CD8-positive, alpha-beta memory T cell (primary cell): ENCODE measurements around the gene CYP2C18. TPM values are rescaled to one million over a fixed set of nuclear protein-coding genes. Genes with fewer than 3 reads are reported as not detected.
"Not testable (repeated sequence)": the region's sequence is repeated elsewhere in the genome, so short reads cannot be mapped to it uniquely, and the experiment has no call there.

Experiments used
- CTCF ChIA-PET: fragments of 350-600 bp; sonication (Branson Sonifier 250); formaldehyde crosslinking; loops from one replicate; lab custom pipeline; 2021; ENCODE audit warnings: antibody characterized with exemption; lab: Charles Lee
- POLR2A ChIA-PET: fragments of 350-600 bp; sonication (Branson Sonifier 250); formaldehyde crosslinking; loops from one replicate; lab custom pipeline; 2021; ENCODE audit warnings: antibody characterized with exemption; lab: Charles Lee
- DNase-seq, 5 donors: peaks; one replicate each; pipeline versions ENCODE4 v3.0.0 to v3.0.0-alpha.2; 2020 to 2022; ENCODE audit warnings: mixed read lengths in 1 of 5
- H3K27ac ChIP-seq: one replicate; pipeline ENCODE4 v1.7.0; 2013; ENCODE audit warnings: low read depth, mild to moderate bottlenecking, low read length, moderate library complexity
- H3K27me3 ChIP-seq: 2 replicates; pipeline ENCODE4 v1.7.0; 2013; ENCODE audit warnings: low read length, mild to moderate bottlenecking; ENCODE audit not compliant: insufficient read depth, poor library complexity, severe bottlenecking
- H3K36me3 ChIP-seq: 2 replicates; pipeline ENCODE4 v1.7.0; 2013; ENCODE audit warnings: mild to moderate bottlenecking, low read length, moderate library complexity; ENCODE audit not compliant: insufficient read depth
- H3K4me1 ChIP-seq: 2 replicates; pipeline ENCODE4 v1.7.0; 2013; ENCODE audit warnings: mild to moderate bottlenecking, low read length, moderate library complexity; ENCODE audit not compliant: insufficient read depth
- H3K4me3 ChIP-seq: 2 replicates; pipeline ENCODE4 v1.7.0; 2013; ENCODE audit warnings: mild to moderate bottlenecking, low read length
- H3K9me3 ChIP-seq: 2 replicates; pipeline ENCODE4 v1.7.0; 2013; ENCODE audit warnings: mild to moderate bottlenecking, low read length
- H3K27ac Mint-ChIP-seq, 8 donors: one replicate each; pipeline ENCODE4 v1.8.0; 2020 to 2021; ENCODE audit warnings: mixed read lengths in 8 of 8, mild to moderate bottlenecking in 6 of 8, inconsistent platforms in 3 of 8, moderate library complexity in 3 of 8
- H3K27me3 Mint-ChIP-seq, 2 donors: one replicate each; pipeline ENCODE4 v1.8.0; 2020 to 2021; ENCODE audit warnings: mixed read lengths in 2 of 2, mild to moderate bottlenecking in 1 of 2, moderate library complexity in 1 of 2
- H3K36me3 Mint-ChIP-seq, 3 donors: one replicate each; pipeline ENCODE4 v1.8.0; 2020 to 2021; ENCODE audit warnings: mixed read lengths in 3 of 3, inconsistent platforms in 1 of 3, mild to moderate bottlenecking in 1 of 3
- H3K4me1 Mint-ChIP-seq, 3 donors: one replicate each; pipeline ENCODE4 v1.8.0; 2020 to 2021; ENCODE audit warnings: mixed read lengths in 3 of 3, inconsistent platforms in 1 of 3, mild to moderate bottlenecking in 1 of 3
- H3K4me3 Mint-ChIP-seq, 7 donors: one replicate each; pipeline ENCODE4 v1.8.0; 2020 to 2021; ENCODE audit warnings: mixed read lengths in 7 of 7, mild to moderate bottlenecking in 6 of 7, moderate library complexity in 4 of 7, inconsistent platforms in 2 of 7
- H3K9me3 Mint-ChIP-seq, 5 donors: one replicate each; pipeline ENCODE4 v1.8.0; 2020 to 2022; ENCODE audit warnings: mixed read lengths in 5 of 5, mild to moderate bottlenecking in 3 of 5, moderate library complexity in 2 of 5, inconsistent platforms in 1 of 5
- polyA plus RNA-seq: library from polyadenylated mRNA; unstranded; fragments of 300-500 nt; fragmentation: Illumina TruSeq; gene quantifications from one replicate; pipeline ENCODE4 v1.2.3, GENCODE V29; 2021
- total RNA-seq, 2 experiments: library from RNA; stranded (reverse); gene quantifications; one replicate each; pipeline ENCODE4 v1.2.3, GENCODE V29; 2021

The CYP2C18 gene
- total and polyA plus RNA-seq, 3 experiments from 2014 or later = 0.09 to 0.13 TPM; not detected in 1

GRCh38 chr10:94757916-94758315 lies 74.4 kb downstream of the CYP2C18 start:
- H3K9me3 Mint-ChIP-seq = peaks cover 1 to 8% (median 4%) of the 10 kb centered on the region in 5 donors
- no peak for DNase-seq
- no peaks in the 10 kb centered on the region for H3K36me3 ChIP-seq
- no peaks in the 10 kb centered on the region for H3K27me3 ChIP-seq
- no peak overlapping the region for H3K27ac ChIP-seq
- H3K4me3 ChIP-seq = no peak overlapping the region
- no peak overlapping the region for H3K4me3 Mint-ChIP-seq
- H3K36me3 Mint-ChIP-seq = no peaks in the 10 kb centered on the region
- ChIA-PET POLR2A (no interaction called here), CTCF (no interaction called here)
- H3K4me1 ChIP-seq = no peaks in the 10 kb centered on the region
- no peak overlapping the region for H3K27ac Mint-ChIP-seq
- no peaks in the 10 kb centered on the region for H3K4me1 Mint-ChIP-seq
- no peaks in the 10 kb centered on the region for H3K27me3 Mint-ChIP-seq
- H3K9me3 ChIP-seq = no peaks in the 10 kb centered on the region

GRCh38 chr10:94760586-94761178 lies 77.2 kb downstream of the CYP2C18 start:
- Mint-ChIP-seq H3K27ac (no peak overlapping the region), H3K36me3 (no peaks in the 10 kb centered on the region), H3K4me3 (no peak overlapping the region), H3K27me3 (no peaks in the 10 kb centered on the region), H3K9me3 (peaks cover 0 to 6% (median 2%) of the 10 kb centered on the region in 5 donors), H3K4me1 (no peaks in the 10 kb centered on the region)
- Histone ChIP-seq H3K9me3 (no peaks in the 10 kb centered on the region), H3K4me1 (no peaks in the 10 kb centered on the region), H3K27ac (no peak overlapping the region), H3K36me3 (no peaks in the 10 kb centered on the region), H3K27me3 (no peaks in the 10 kb centered on the region), H3K4me3 (no peak overlapping the region)
- ChIA-PET CTCF (no interaction called here), POLR2A (no interaction called here)
- DNase-seq = no peak

- ChIA-PET CTCF (no interaction called here), POLR2A (no interaction called here)
- no peak within 1 kb of the TSS for H3K4me3 ChIP-seq
- Mint-ChIP-seq H3K36me3 (no peaks in the 10 kb centered on the region), H3K4me1 (no peaks in the 10 kb centered on the region), H3K9me3 (peaks cover 0 to 6% (median 2%) of the 10 kb centered on the region in 5 donors), H3K4me3 (no peak within 1 kb of the TSS), H3K27me3 (no peaks in the 10 kb centered on the region), H3K27ac (no peak within 1 kb of the TSS)
- no peaks in the 10 kb centered on the region for H3K27me3 ChIP-seq
- H3K27ac ChIP-seq = no peak within 1 kb of the TSS
- no peaks in the 10 kb centered on the region for H3K36me3 ChIP-seq
- no peaks in the 10 kb centered on the region for H3K4me1 ChIP-seq
- DNase-seq = no peak
- H3K9me3 ChIP-seq = no peaks in the 10 kb centered on the region
Measured at GRCh38 chr10:94762393-94762792, 78.9 kb downstream of the CYP2C18 start, which contains the start of gene CYP2C19. TSS of gene CYP2C19 (plus strand) at chr10:94762681. CDS start at chr10:94762706, 25 bp downstream.

- H3K4me3 Mint-ChIP-seq, H3K9me3 ChIP-seq, H3K27ac Mint-ChIP-seq, H3K27ac ChIP-seq, CTCF ChIA-PET, H3K9me3 Mint-ChIP-seq, H3K4me1 Mint-ChIP-seq, H3K36me3 ChIP-seq, H3K4me3 ChIP-seq, POLR2A ChIA-PET, H3K36me3 Mint-ChIP-seq, H3K27me3 ChIP-seq, H3K4me1 ChIP-seq, H3K27me3 Mint-ChIP-seq, DNase-seq: not testable (repeated sequence)
Measured at GRCh38 chr10:94775425-94775824, 91.9 kb downstream of the CYP2C18 start.

GRCh38 chr10:94777886-94778458 lies 94.4 kb downstream of the CYP2C18 start:
- POLR2A ChIA-PET = no interaction called here
- Histone ChIP-seq H3K9me3 (no peaks in the 10 kb centered on the region), H3K4me3 (no peak overlapping the region), H3K27ac (no peak overlapping the region), H3K27me3 (no peaks in the 10 kb centered on the region), H3K4me1 (no peaks in the 10 kb centered on the region), H3K36me3 (no peaks in the 10 kb centered on the region)
- H3K4me1 Mint-ChIP-seq = no peaks in the 10 kb centered on the region
- no peaks in the 10 kb centered on the region for H3K36me3 Mint-ChIP-seq
- CTCF ChIA-PET = no interaction called here
- no peak for DNase-seq
- H3K4me3 Mint-ChIP-seq = no peak overlapping the region
- H3K27ac Mint-ChIP-seq = no peak overlapping the region
- peaks cover 0 to 8% (median 2%) of the 10 kb centered on the region in 5 donors for H3K9me3 Mint-ChIP-seq
- peaks cover 0 to 2% of the 10 kb centered on the region in 2 donors for H3K27me3 Mint-ChIP-seq

GRCh38 chr10:94780844-94781243 lies 97.3 kb downstream of the CYP2C18 start:
- H3K9me3 ChIP-seq = no peaks in the 10 kb centered on the region
- no peaks in the 10 kb centered on the region for H3K4me1 ChIP-seq
- H3K27me3 Mint-ChIP-seq = peaks cover 0 to 2% of the 10 kb centered on the region in 2 donors
- no peak overlapping the region for H3K27ac ChIP-seq
- H3K9me3 Mint-ChIP-seq = peaks cover 0 to 13% (median 0%) of the 10 kb centered on the region in 5 donors
- H3K4me1 Mint-ChIP-seq = no peaks in the 10 kb centered on the region
- ChIA-PET POLR2A (no interaction called here), CTCF (no interaction called here)
- H3K4me3 Mint-ChIP-seq = no peak overlapping the region
- no peak overlapping the region for H3K4me3 ChIP-seq
- H3K36me3 ChIP-seq = no peaks in the 10 kb centered on the region
- DNase-seq = no peak
- no peaks in the 10 kb centered on the region for H3K36me3 Mint-ChIP-seq
- no peaks in the 10 kb centered on the region for H3K27me3 ChIP-seq
- H3K27ac Mint-ChIP-seq = no peak overlapping the region

GRCh38 chr10:94784256-94784655 lies 100.7 kb downstream of the CYP2C18 start:
- Histone ChIP-seq H3K9me3 (no peaks in the 10 kb centered on the region), H3K36me3 (no peaks in the 10 kb centered on the region), H3K4me1 (no peaks in the 10 kb centered on the region), H3K4me3 (no peak overlapping the region), H3K27ac (no peak overlapping the region), H3K27me3 (no peaks in the 10 kb centered on the region)
- ChIA-PET CTCF (no interaction called here), POLR2A (no interaction called here)
- Mint-ChIP-seq H3K4me1 (no peaks in the 10 kb centered on the region), H3K27ac (no peak overlapping the region), H3K4me3 (no peak overlapping the region), H3K36me3 (no peaks in the 10 kb centered on the region), H3K27me3 (no peaks in the 10 kb centered on the region), H3K9me3 (peaks cover 0 to 20% (median 0%) of the 10 kb centered on the region in 5 donors)
- DNase-seq = no peak

GRCh38 chr10:94785211-94785610 lies 101.7 kb downstream of the CYP2C18 start:
- H3K4me3 ChIP-seq = no peak overlapping the region
- no peaks in the 10 kb centered on the region for H3K36me3 ChIP-seq
- ChIA-PET POLR2A (no interaction called here), CTCF (no interaction called here)
- no peaks in the 10 kb centered on the region for H3K36me3 Mint-ChIP-seq
- no peaks in the 10 kb centered on the region for H3K27me3 ChIP-seq
- H3K27me3 Mint-ChIP-seq = no peaks in the 10 kb centered on the region
- DNase-seq = no peak
- H3K4me3 Mint-ChIP-seq = no peak overlapping the region
- no peaks in the 10 kb centered on the region for H3K4me1 ChIP-seq
- H3K4me1 Mint-ChIP-seq = no peaks in the 10 kb centered on the region
- H3K9me3 Mint-ChIP-seq = peaks cover 2 to 26% (median 3%) of the 10 kb centered on the region in 5 donors
- no peak overlapping the region for H3K27ac ChIP-seq
- no peak overlapping the region for H3K27ac Mint-ChIP-seq
- no peaks in the 10 kb centered on the region for H3K9me3 ChIP-seq
